ENCODE measurements around the gene DMTF1. TPM values are rescaled to one million over a fixed set of nuclear protein-coding genes. Genes with fewer than 3 reads are reported as not detected.

The DMTF1 gene
- total and polyA plus RNA-seq, 2 of the 4 experiments (the other 2 are of a cell fraction) = 59.0 to 69.0 TPM

- no peak overlapping the region for H3K56ac ChIP-seq (ENCODE audit: extremely low read depth, insufficient read depth, low read length)
- H3K27me3 ChIP-seq (ENCODE audit: control insufficient read depth, insufficient read depth, low read length) = no peaks in the 10 kb centered on the region
- ATAC-seq (ENCODE audit: low read depth) (no peak), DNase-seq (no peak)
- no peak overlapping the region for H3K23ac ChIP-seq (ENCODE audit: low read depth, low read length)
- no peak overlapping the region for H2AFZ ChIP-seq (replicated peaks; ENCODE audit: low read length, poor library complexity)
- intact Hi-C loops (cut with micrococcal nuclease) (no loop called here), dilution Hi-C loops (cut with HindIII; ENCODE audit: low sequenced_read_pairs, unreplicated experiment) (no loop called here), in situ Hi-C loops (cut with MboI; ENCODE audit: low sequenced_read_pairs) (no loop called here)
- H2AK9ac ChIP-seq (replicated peaks; ENCODE audit: low read depth, low read length, poor library complexity) = no peak overlapping the region
- H2BK15ac ChIP-seq (ENCODE audit: low read depth, low read length) = no peak overlapping the region
- H3K4ac ChIP-seq (ENCODE audit: low read depth, low read length) = no peak overlapping the region
- peaks cover 33 to 74% of the 10 kb centered on the region in 2 experiments for H3K79me1 ChIP-seq (ENCODE audit: low read depth in 1 of 2, low read length in 2 of 2)
- no peak overlapping the region for H3K4me3 ChIP-seq (ENCODE audit: insufficient read depth, low read depth, low read length)
- H3K18ac ChIP-seq (ENCODE audit: low read depth, low read length) = no peak overlapping the region
- H3K36me3 ChIP-seq (ENCODE audit: control insufficient read depth, insufficient read depth, low read length) = peaks cover 4% of the 10 kb centered on the region; the same call in 1 of the 2 replicates
- no peak overlapping the region for H4K8ac ChIP-seq (ENCODE audit: low read depth in 2 of 2, low read length in 2 of 2)
- peaks cover 5% of the 10 kb centered on the region for H3K4me1 ChIP-seq (ENCODE audit: control insufficient read depth, insufficient read depth, low read length)
- no peaks in the 10 kb centered on the region for H3K9me3 ChIP-seq (ENCODE audit: control insufficient read depth, insufficient read depth, low read length)
- no peak for TF ChIP-seq ELK1 (IDR thresholded peaks at IDR 0.05; ENCODE audit: borderline replicate concordance, low read depth, low read length)
- no peak for TF ChIP-seq RFX5 (IDR thresholded peaks at IDR 0.05; ENCODE audit: low read depth, low read length)
- TF ChIP-seq RCOR1 (IDR thresholded peaks at IDR 0.05; ENCODE audit: insufficient replicate concordance, low read length) = no peak
- no peak for TF ChIP-seq CEBPB (IDR thresholded peaks at IDR 0.05; ENCODE audit: low read depth, low read length)
- TF ChIP-seq USF2 (IDR thresholded peaks at IDR 0.05; ENCODE audit: low read depth, low read length) = no peak
- TF ChIP-seq POLR2A (IDR thresholded peaks at IDR 0.05; ENCODE audit: low read depth, low read length) = no peak
- TF ChIP-seq CTCF (conservative IDR thresholded peaks at IDR 0.05; ENCODE audit: low read depth, low read length) = no peak
- no peak for TF ChIP-seq BHLHE40 (IDR thresholded peaks at IDR 0.05; ENCODE audit: low read depth, low read length)
- TF ChIP-seq MXI1 (IDR thresholded peaks at IDR 0.05; ENCODE audit: borderline replicate concordance, low read depth, low read length) = no peak
- TF ChIP-seq SMC3 (IDR thresholded peaks at IDR 0.05; ENCODE audit: low read depth, low read length) = no peak
- TF ChIP-seq CHD1 (IDR thresholded peaks at IDR 0.05; ENCODE audit: low read depth, low read length) = no peak
- TF ChIP-seq MAFK (IDR thresholded peaks at IDR 0.05; ENCODE audit: low read depth, low read length) = no peak
- TF ChIP-seq NFE2L2 (IDR thresholded peaks at IDR 0.05; ENCODE audit: low read depth, low read length) = no peak
- TF ChIP-seq MAZ (IDR thresholded peaks at IDR 0.05; ENCODE audit: borderline replicate concordance, low read depth, low read length) = no peak
- no peak for TF ChIP-seq RAD21 (IDR thresholded peaks at IDR 0.05; ENCODE audit: low read length)
- no peak for TF ChIP-seq FOS (IDR thresholded peaks at IDR 0.05; ENCODE audit: low read depth, low read length)
- H2BK20ac ChIP-seq (ENCODE audit: low read depth, low read length) = no peak overlapping the region
- WGBS, 2 experiments (ENCODE audit: extremely low coverage in 2 of 2, insufficient read length in 1 of 2) = no CpG with 5 or more reads among the region's 3 CpGs
- no peak overlapping the region for H3K4me2 ChIP-seq (ENCODE audit: low read depth, low read length)
- H2BK5ac ChIP-seq (ENCODE audit: low read depth, low read length, poor library complexity, severe bottlenecking) = no peak overlapping the region
- H2AK5ac ChIP-seq (ENCODE audit: low read depth, low read length) = no peak overlapping the region
- no peak overlapping the region for H3K9ac ChIP-seq (ENCODE audit: low read depth, low read length)
- peaks cover 8% of the 10 kb centered on the region for H4K20me1 ChIP-seq (ENCODE audit: insufficient read depth, low read length)
- H2BK120ac ChIP-seq (ENCODE audit: low read depth, low read length) = no peak overlapping the region
- no peak overlapping the region for H3K27ac ChIP-seq (ENCODE audit: insufficient read depth, low read length)
- peaks cover 17% of the 10 kb centered on the region for H3K9me1 ChIP-seq (ENCODE audit: insufficient read depth, low read length)
- no peak overlapping the region for H4K5ac ChIP-seq (ENCODE audit: low read depth, low read length)
- H4K91ac ChIP-seq (ENCODE audit: insufficient read depth, low read depth, low read length) = no peak overlapping the region
- BruUV-seq (replicated peaks) = no TSS peak
- ChIA-PET CTCF (no interaction called here), POLR2A (ENCODE audit: unreplicated experiment) (no interaction called here)
- H3K14ac ChIP-seq (replicated peaks; ENCODE audit: low read depth, low read length) = no peak overlapping the region
Measured at GRCh38 chr7:87215046-87215445, 62.8 kb downstream of the DMTF1 start.

Data from IMR-90 (cell line).